ENCODE results near the gene NKAIN2.
"Not testable (repeated sequence)": the region's sequence is repeated elsewhere in the genome, so short reads cannot be mapped to it uniquely, and the experiment has no call there.

The NKAIN2 gene

GRCh38 chr6:124530926-124531325, 727.3 kb downstream of the NKAIN2 start:
- DNase-seq: no peak

- no peak for DNase-seq
Observed at GRCh38 chr6:124535299-124535698, 731.6 kb downstream of the NKAIN2 start.

- no peak for DNase-seq
Observed at GRCh38 chr6:124535746-124536145, 732.1 kb downstream of the NKAIN2 start.

- DNase-seq: no peak
Observed at GRCh38 chr6:124536157-124536841, 732.6 kb downstream of the NKAIN2 start.

- no peak for DNase-seq
Observed at GRCh38 chr6:124536842-124537191, 733.2 kb downstream of the NKAIN2 start.

- no peak for DNase-seq
Observed at GRCh38 chr6:124539096-124539495, 735.4 kb downstream of the NKAIN2 start.

GRCh38 chr6:124541573-124541972, 737.9 kb downstream of the NKAIN2 start:
- no peak for DNase-seq

GRCh38 chr6:124546601-124547000, 742.9 kb downstream of the NKAIN2 start:
- DNase-seq: no peak

- DNase-seq: no peak
Observed at GRCh38 chr6:124551711-124552233, 748.1 kb downstream of the NKAIN2 start.

- DNase-seq: no peak
Observed at GRCh38 chr6:124557873-124558272, 754.2 kb downstream of the NKAIN2 start.

- not testable (repeated sequence) for DNase-seq
Observed at GRCh38 chr6:124560078-124560477, 756.4 kb downstream of the NKAIN2 start.

GRCh38 chr6:124560873-124561567, 757.4 kb downstream of the NKAIN2 start:
- DNase-seq: no peak

GRCh38 chr6:124561635-124562130, 758.0 kb downstream of the NKAIN2 start:
- DNase-seq: no peak

- not testable (repeated sequence) for DNase-seq
Observed at GRCh38 chr6:124564125-124564524, 760.5 kb downstream of the NKAIN2 start.

- no peak for DNase-seq
Observed at GRCh38 chr6:124567401-124567800, 763.7 kb downstream of the NKAIN2 start.

- peak; percentile 26 to 86 for DNase-seq
Observed at GRCh38 chr6:124573953-124574352, 770.3 kb downstream of the NKAIN2 start.

GRCh38 chr6:124577734-124578281, 774.1 kb downstream of the NKAIN2 start:
- DNase-seq: no peak

- DNase-seq: no peak
Observed at GRCh38 chr6:124590001-124590400, 786.3 kb downstream of the NKAIN2 start.

GRCh38 chr6:124599656-124600055, 796.0 kb downstream of the NKAIN2 start:
- DNase-seq: peak; percentile 77 to 85

- no peak for DNase-seq
Observed at GRCh38 chr6:124604719-124605118, 801.1 kb downstream of the NKAIN2 start.

GRCh38 chr6:124607119-124607627, 803.5 kb downstream of the NKAIN2 start:
- no peak for DNase-seq

GRCh38 chr6:124613031-124613430, 809.4 kb downstream of the NKAIN2 start:
- DNase-seq: no peak

GRCh38 chr6:124622351-124622750, 818.7 kb downstream of the NKAIN2 start:
- no peak for DNase-seq

- no peak for DNase-seq
Observed at GRCh38 chr6:124633655-124634054, 830.0 kb downstream of the NKAIN2 start.
